Activated naive CD4-positive, alpha-beta T cell treated with anti-CD3 and anti-CD28 coated beads for 36 hours (primary cell): ENCODE results near the gene GGTLC2. TPM values are rescaled to one million over a fixed set of nuclear protein-coding genes. Genes with fewer than 3 reads are reported as not detected.
"Not testable (repeated sequence)": the region's sequence is repeated elsewhere in the genome, so short reads cannot be mapped to it uniquely, and the experiment has no call there.

Experiments used
- CTCF ChIA-PET: fragments of 350-600 bp; sonication (Branson Sonifier 250); formaldehyde crosslinking; loops from one replicate; lab custom pipeline; 2021; ENCODE audit warnings: antibody characterized with exemption; lab: Charles Lee
- DNase-seq: peaks from one replicate; pipeline ENCODE4 v3.0.0-alpha.2; 2020
- H3K27ac Mint-ChIP-seq: one replicate; pipeline ENCODE4 v1.8.0; 2021; ENCODE audit warnings: mild to moderate bottlenecking, mixed read lengths
- H3K27me3 Mint-ChIP-seq: one replicate; pipeline ENCODE4 v1.8.0; 2021; ENCODE audit warnings: low read depth, mixed read lengths
- H3K36me3 Mint-ChIP-seq: one replicate; pipeline ENCODE4 v1.8.0; 2021; ENCODE audit warnings: low read depth, mixed read lengths
- H3K4me1 Mint-ChIP-seq: one replicate; pipeline ENCODE4 v1.8.0; 2021; ENCODE audit warnings: low read depth, mixed read lengths
- H3K4me3 Mint-ChIP-seq: one replicate; pipeline ENCODE4 v1.8.0; 2021; ENCODE audit warnings: mild to moderate bottlenecking, moderate library complexity, mixed read lengths
- H3K9me3 Mint-ChIP-seq: one replicate; pipeline ENCODE4 v1.8.0; 2021; ENCODE audit warnings: mixed read lengths
- intact Hi-C: fragments of 100-400 bp; cut with micrococcal nuclease; formaldehyde crosslinking; loops from one replicate; pipeline ENCODE4 v1.15.1; 2023
- total RNA-seq, 2 experiments: library from RNA; stranded (reverse); gene quantifications; one replicate each; pipeline ENCODE4 v1.2.3, GENCODE V29; 2021

Gene GGTLC2
- total RNA-seq, 2 experiments from 2014 or later: not detected

DNA sequence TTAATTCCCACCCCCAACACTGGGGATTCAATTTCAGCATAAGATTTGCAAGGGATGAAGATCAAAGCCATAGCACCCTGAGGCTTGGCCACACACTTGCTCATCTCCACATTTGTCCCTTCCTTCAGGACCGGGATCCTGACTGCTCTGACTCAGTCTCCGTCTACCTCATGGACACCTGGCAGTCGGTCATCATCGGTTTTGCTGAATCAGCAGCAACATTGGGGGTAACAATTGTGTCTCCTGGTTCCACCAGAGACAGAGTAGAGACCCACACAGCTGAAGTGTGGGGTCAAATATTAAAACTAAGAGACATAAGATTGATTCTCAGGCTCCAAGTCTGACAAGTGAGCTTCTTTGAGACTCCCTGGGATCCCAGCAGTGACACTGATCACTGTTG, 34.6 kb downstream of the GGTLC2 start:
- CTCF ChIA-PET: no interaction called here
- intact Hi-C loops: no loop called here
- Mint-ChIP-seq H3K36me3 (no peaks in the 10 kb centered on the region), H3K27me3 (peaks cover 5% of the 10 kb centered on the region), H3K4me3 (no peak overlapping the region), H3K4me1 (no peaks in the 10 kb centered on the region), H3K27ac (no peak overlapping the region), H3K9me3 (no peaks in the 10 kb centered on the region)
- DNase-seq: no peak

GRCh38 chr22:22680396-22680795, 36.0 kb downstream of the GGTLC2 start:
- no peak overlapping the region for H3K4me3 Mint-ChIP-seq
- intact Hi-C loops: no loop called here
- H3K27ac Mint-ChIP-seq: no peak overlapping the region
- H3K4me1 Mint-ChIP-seq: no peaks in the 10 kb centered on the region
- no peaks in the 10 kb centered on the region for H3K9me3 Mint-ChIP-seq
- no peak for DNase-seq
- CTCF ChIA-PET: interaction anchor here (1.1 to 1.6 kb wide), 2 partner anchors 14 to 90 kb away, joined by 3 to 4 read pairs; no protein-coding TSS in a partner anchor
- H3K36me3 Mint-ChIP-seq: no peaks in the 10 kb centered on the region
- no peaks in the 10 kb centered on the region for H3K27me3 Mint-ChIP-seq

DNA sequence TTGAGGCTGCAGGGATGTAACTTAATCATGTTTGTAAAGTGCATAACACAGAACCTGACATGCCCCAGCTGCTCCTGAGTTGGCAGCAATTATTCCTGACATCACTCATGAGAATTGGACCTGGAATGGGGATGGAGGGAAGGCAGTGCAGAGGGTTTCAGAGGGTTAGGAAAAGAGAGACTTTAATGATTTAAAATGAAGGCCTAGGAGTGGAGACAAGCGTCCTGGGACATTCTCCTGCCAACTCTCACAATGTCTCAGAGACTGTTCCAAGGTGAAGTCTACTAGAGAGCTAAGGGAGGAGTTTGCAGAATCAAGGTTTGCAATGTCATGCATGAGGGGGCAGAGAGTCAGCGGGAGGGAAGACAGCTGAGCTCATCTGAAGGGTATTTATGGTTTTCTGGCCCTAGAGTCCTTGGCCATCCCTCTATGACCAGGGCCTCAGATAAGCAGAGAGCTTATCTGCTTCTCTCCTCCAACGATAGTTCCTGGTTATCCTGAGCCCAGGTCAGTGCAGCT, 36.9 kb downstream of the GGTLC2 start:
- no peaks in the 10 kb centered on the region for H3K27me3 Mint-ChIP-seq
- CTCF ChIA-PET: interaction anchor here (1.1 to 1.6 kb wide), 2 partner anchors 15 to 90 kb away, joined by 3 to 4 read pairs; no protein-coding TSS in a partner anchor
- no peak for DNase-seq
- H3K27ac Mint-ChIP-seq: no peak overlapping the region
- H3K36me3 Mint-ChIP-seq: no peaks in the 10 kb centered on the region
- no peaks in the 10 kb centered on the region for H3K4me1 Mint-ChIP-seq
- no peaks in the 10 kb centered on the region for H3K9me3 Mint-ChIP-seq
- intact Hi-C loops: no loop called here
- H3K4me3 Mint-ChIP-seq: no peak overlapping the region

- H3K4me1 Mint-ChIP-seq: no peaks in the 10 kb centered on the region
- CTCF ChIA-PET: no interaction called here
- intact Hi-C loops: no loop called here
Observed at GRCh38 chr22:22682196-22682595, 37.8 kb downstream of the GGTLC2 start.

GRCh38 chr22:22682807-22683667, 38.6 kb downstream of the GGTLC2 start:
- Mint-ChIP-seq H3K4me3 (no peak overlapping the region), H3K27ac (no peak overlapping the region), H3K27me3 (no peaks in the 10 kb centered on the region), H3K4me1 (no peaks in the 10 kb centered on the region), H3K36me3 (no peaks in the 10 kb centered on the region), H3K9me3 (no peaks in the 10 kb centered on the region)
- CTCF ChIA-PET: no interaction called here
- no peak for DNase-seq
- intact Hi-C loops: no loop called here

More at GRCh38 chr22:22682196-22682595, 37.8 kb downstream of the GGTLC2 start:
- Mint-ChIP-seq H3K4me3 (no peak overlapping the region), H3K36me3 (no peaks in the 10 kb centered on the region), H3K27me3 (no peaks in the 10 kb centered on the region), H3K27ac (no peak overlapping the region), H3K9me3 (no peaks in the 10 kb centered on the region)
- DNase-seq: no peak

DNA sequence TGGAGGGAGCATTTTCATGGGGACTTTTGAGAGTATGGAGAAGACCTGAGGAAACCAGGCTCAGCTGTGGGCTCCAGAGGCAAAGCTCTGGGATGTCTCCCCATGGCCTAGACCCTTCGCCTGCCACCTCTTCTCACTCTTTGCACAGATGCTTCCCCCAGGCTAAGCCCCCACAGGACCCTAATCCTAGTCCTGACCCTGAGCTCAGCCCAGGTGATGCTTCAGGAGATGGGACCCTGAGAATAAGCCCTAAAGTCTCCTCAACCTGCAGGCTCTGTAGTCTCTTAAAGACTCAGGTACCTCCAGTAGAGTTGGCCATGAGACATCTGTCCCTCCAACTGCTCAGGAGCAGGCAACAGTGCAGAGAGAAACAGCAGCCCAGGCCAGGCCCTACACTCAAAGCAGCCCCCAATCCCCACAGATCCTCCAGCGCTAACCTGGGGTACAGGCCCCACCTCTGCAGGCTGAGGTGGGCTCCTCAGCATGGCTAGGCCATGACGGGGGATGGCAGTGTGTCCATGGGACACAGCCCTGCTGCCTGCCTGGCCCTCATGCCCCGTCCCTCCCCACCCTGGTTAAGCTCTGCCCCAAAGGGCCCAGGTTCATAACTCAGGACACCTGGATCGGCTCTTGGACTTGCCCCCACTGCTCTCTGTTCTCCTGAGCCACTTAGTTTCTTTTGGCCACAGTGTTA, 39.4 kb downstream of the GGTLC2 start:
- no peak overlapping the region for H3K4me3 Mint-ChIP-seq
- no peak for DNase-seq
- H3K27ac Mint-ChIP-seq: no peak overlapping the region
- no peaks in the 10 kb centered on the region for H3K9me3 Mint-ChIP-seq
- no peaks in the 10 kb centered on the region for H3K27me3 Mint-ChIP-seq
- H3K4me1 Mint-ChIP-seq: no peaks in the 10 kb centered on the region
- intact Hi-C loops: no loop called here
- CTCF ChIA-PET: interaction anchor here (0.8 to 1.5 kb wide), 4 partner anchors 26 to 96 kb away, joined by 3 to 7 read pairs (median 4); no protein-coding TSS in a partner anchor
- no peaks in the 10 kb centered on the region for H3K36me3 Mint-ChIP-seq

- Mint-ChIP-seq H3K36me3 (no peaks in the 10 kb centered on the region), H3K4me3 (no peak overlapping the region), H3K9me3 (no peaks in the 10 kb centered on the region), H3K27ac (no peak overlapping the region), H3K27me3 (no peaks in the 10 kb centered on the region), H3K4me1 (no peaks in the 10 kb centered on the region)
- CTCF ChIA-PET: interaction anchor here (0.8 to 2.7 kb wide), 11 partner anchors 13 to 97 kb away, joined by 3 to 8 read pairs (median 3); no protein-coding TSS in a partner anchor
- peak; percentile 12 for DNase-seq
- intact Hi-C loops: no loop called here
Observed at GRCh38 chr22:22684580-22685561, 40.5 kb downstream of the GGTLC2 start.

DNA sequence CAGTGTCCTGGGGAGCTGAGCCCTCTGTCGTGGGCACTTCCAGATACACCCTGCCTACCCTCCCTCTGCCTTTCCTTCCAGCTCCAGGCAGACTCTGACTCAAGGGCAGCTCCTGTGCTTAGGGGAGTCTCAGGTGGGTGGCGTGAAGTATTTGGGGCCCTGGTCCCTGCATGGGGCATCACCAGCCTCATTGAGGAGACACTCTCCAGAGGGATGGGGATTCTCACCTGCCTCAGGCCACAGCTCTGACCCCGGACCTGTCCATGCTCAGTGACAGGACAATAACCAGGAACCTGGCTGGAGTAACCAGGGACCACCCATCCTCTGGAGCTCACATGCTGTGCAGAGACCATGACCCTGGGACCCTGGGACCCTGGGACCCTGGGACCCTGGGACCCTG, 41.2 kb downstream of the GGTLC2 start:
- Mint-ChIP-seq H3K4me3 (no peak overlapping the region), H3K27me3 (no peaks in the 10 kb centered on the region), H3K27ac (no peak overlapping the region), H3K9me3 (no peaks in the 10 kb centered on the region), H3K4me1 (no peaks in the 10 kb centered on the region), H3K36me3 (no peaks in the 10 kb centered on the region)
- CTCF ChIA-PET: interaction anchor here (1.0 to 2.7 kb wide), 8 partner anchors 14 to 99 kb away, joined by 3 to 8 read pairs (median 4); no protein-coding TSS in a partner anchor
- no peak for DNase-seq
- intact Hi-C loops: no loop called here

- H3K27me3 Mint-ChIP-seq, DNase-seq, H3K36me3 Mint-ChIP-seq, H3K4me3 Mint-ChIP-seq, H3K4me1 Mint-ChIP-seq, H3K27ac Mint-ChIP-seq, H3K9me3 Mint-ChIP-seq: not testable (repeated sequence)
- intact Hi-C loops: loop anchor here (1.0 to 2.0 kb wide), 3 partner anchors 20 to 99 kb away; no protein-coding TSS in a partner anchor
- CTCF ChIA-PET: interaction anchor here (0.6 to 2.7 kb wide), 7 partner anchors 20 to 100 kb away, joined by 3 to 8 read pairs (median 3); no protein-coding TSS in a partner anchor
Observed at GRCh38 chr22:22686202-22687115, 42.0 kb downstream of the GGTLC2 start.

DNA sequence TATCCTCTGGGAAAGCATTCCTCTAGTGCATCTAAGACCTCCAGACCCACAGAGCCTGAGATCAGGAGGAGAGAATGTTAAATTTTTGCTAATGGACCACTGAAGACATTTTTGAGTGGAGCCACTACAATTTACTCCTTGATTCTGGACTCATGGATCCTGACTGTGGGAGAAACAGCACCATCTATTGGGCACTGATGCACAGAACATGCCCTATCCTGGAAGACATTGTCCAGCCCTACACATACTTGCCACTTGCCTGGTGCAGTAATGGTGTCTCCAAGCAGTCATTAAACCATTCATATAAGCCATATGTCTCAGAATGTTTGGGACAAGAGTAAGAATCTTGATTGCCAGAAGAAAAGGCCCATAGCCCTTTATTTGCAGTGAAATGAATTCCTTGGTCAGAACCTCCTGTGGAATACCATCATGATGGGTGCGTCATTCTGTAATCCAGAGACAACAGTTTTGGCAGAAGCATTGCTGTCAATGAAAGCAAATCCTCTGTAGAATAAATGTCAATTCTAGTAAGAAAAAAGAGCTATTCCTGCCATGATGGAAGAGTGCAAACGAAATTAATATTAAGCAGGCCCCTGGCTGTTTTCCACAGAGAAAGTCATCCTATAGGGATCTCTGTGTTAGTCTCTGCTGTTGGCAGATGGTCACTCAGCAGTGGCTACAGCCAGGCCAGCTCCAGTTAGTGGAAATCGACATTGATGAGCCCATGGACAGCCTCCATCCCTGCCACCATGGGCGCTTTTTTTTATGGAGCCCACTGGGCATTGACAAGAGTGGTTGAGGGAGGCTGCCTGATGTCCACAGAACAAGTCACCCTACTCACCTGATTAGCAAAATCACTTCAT, 43.5 kb downstream of the GGTLC2 start:
- H3K4me1 Mint-ChIP-seq: no peaks in the 10 kb centered on the region
- intact Hi-C loops: loop anchor here (1.0 to 2.0 kb wide), 3 partner anchors 21 to 101 kb away; no protein-coding TSS in a partner anchor
- no peaks in the 10 kb centered on the region for H3K36me3 Mint-ChIP-seq
- no peak overlapping the region for H3K27ac Mint-ChIP-seq
- no peaks in the 10 kb centered on the region for H3K9me3 Mint-ChIP-seq
- DNase-seq: peak; percentile 58
- H3K4me3 Mint-ChIP-seq: no peak overlapping the region
- H3K27me3 Mint-ChIP-seq: no peaks in the 10 kb centered on the region
- CTCF ChIA-PET: interaction anchor here (1.3 to 2.2 kb wide), 3 partner anchors 22 to 101 kb away, joined by 4 to 15 read pairs (median 6); no protein-coding TSS in a partner anchor
